HEK293T (cell line): ENCODE measurements around the gene GLIS2.

ENCODE experiments used
- FOXA1 ChIP-seq: fragments of 450-650 bp; IDR thresholded peaks from 2 replicates; pipeline ENCODE4 v1.6.1; 2016; ENCODE audit warnings: mild to moderate bottlenecking
- FOXM1 ChIP-seq: fragments of 450-650 bp; IDR thresholded peaks from 2 replicates; pipeline ENCODE4 v1.6.1; 2017; ENCODE audit warnings: mild to moderate bottlenecking, borderline replicate concordance
- HDGF ChIP-seq: fragments of 450-650 bp; IDR thresholded peaks from 2 replicates; pipeline ENCODE4 v1.6.1; 2017; ENCODE audit warnings: antibody characterized with exemption, borderline replicate concordance
- NFRKB ChIP-seq: fragments of 450-650 bp; IDR thresholded peaks from 2 replicates; pipeline ENCODE4 v1.6.1; 2016; ENCODE audit warnings: mild to moderate bottlenecking, moderate library complexity
- TARDBP ChIP-seq: fragments of 450-650 bp; IDR thresholded peaks from 2 replicates; pipeline ENCODE4 v1.6.1; 2016
- ZNF384 ChIP-seq: fragments of 450-650 bp; IDR thresholded peaks from 2 replicates; pipeline ENCODE4 v1.6.1; 2016

- TF ChIP-seq TARDBP (no peak), FOXA1 (no peak), ZNF384 (no peak), FOXM1 (no peak), HDGF (no peak), NFRKB (no peak)
These were observed 30.2 kb downstream of the GLIS2 start for GRCh38 chr16:4345836-4346781.
